Duodenal mucosa (tissue), 2 donors: ENCODE results near the gene TAS2R40.
"Not testable (repeated sequence)": the region's sequence is repeated elsewhere in the genome, so short reads cannot be mapped to it uniquely, and the experiment has no call there.

Experiments used
- H3K27ac ChIP-seq: one replicate; pipeline ENCODE4 v1.7.0; 2013; ENCODE audit warnings: low read depth, low read length
- H3K27me3 ChIP-seq, 2 donors: one replicate each; pipeline ENCODE4 v1.7.0; 2013; ENCODE audit warnings: low read length in 2 of 2, control low read depth in 1 of 2; ENCODE audit not compliant: insufficient read depth in 2 of 2, control insufficient read depth in 1 of 2
- H3K36me3 ChIP-seq, 2 donors: one replicate each; pipeline ENCODE4 v1.7.0; 2013; ENCODE audit warnings: low read length in 2 of 2, control low read depth in 1 of 2; ENCODE audit not compliant: insufficient read depth in 2 of 2, control insufficient read depth in 1 of 2
- H3K4me1 ChIP-seq, 2 donors: one replicate each; pipeline ENCODE4 v1.7.0; 2013; ENCODE audit warnings: low read length in 2 of 2, control low read depth in 1 of 2; ENCODE audit not compliant: insufficient read depth in 2 of 2, control insufficient read depth in 1 of 2
- H3K4me3 ChIP-seq, 2 donors: one replicate each; pipeline ENCODE4 v1.7.0; 2013; ENCODE audit warnings: low read length in 2 of 2, low read depth in 1 of 2
- H3K9ac ChIP-seq, 2 donors: one replicate each; pipeline ENCODE4 v1.7.0; 2013; ENCODE audit warnings: low read length in 2 of 2, low read depth in 1 of 2
- H3K9me3 ChIP-seq, 2 donors: one replicate each; pipeline ENCODE4 v1.7.0; 2013; ENCODE audit warnings: low read length in 2 of 2, control low read depth in 1 of 2; ENCODE audit not compliant: control insufficient read depth in 1 of 2

TAS2R40 gene

DNA sequence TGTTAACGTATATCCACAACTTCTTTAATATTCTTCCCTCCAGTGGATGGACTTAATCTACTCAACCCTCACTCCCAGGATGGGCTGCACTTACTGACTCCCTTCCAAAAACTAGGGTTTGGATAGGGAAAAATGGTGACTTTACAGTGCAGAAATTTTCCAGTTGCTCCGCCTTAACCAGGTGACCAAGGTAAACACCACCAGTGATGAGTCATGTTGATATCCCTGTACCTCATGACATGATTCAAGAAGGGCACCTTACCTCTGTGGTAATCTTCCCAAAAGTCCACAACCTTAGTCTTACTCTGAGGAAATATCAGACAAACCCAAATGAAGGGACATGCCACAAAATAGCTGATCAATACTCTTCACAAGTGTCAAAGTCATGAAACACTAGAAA lies 37.9 kb downstream of the TAS2R40 start:
- no peaks in the 10 kb centered on the region for H3K9me3 ChIP-seq
- no peaks in the 10 kb centered on the region for H3K27me3 ChIP-seq
- no peak overlapping the region for H3K27ac ChIP-seq
- no peak overlapping the region for H3K4me3 ChIP-seq
- peaks cover 23 to 28% of the 10 kb centered on the region in 2 donors for H3K4me1 ChIP-seq
- no peak overlapping the region for H3K9ac ChIP-seq
- peaks cover 0 to under 1% of the 10 kb centered on the region in 2 donors for H3K36me3 ChIP-seq

DNA sequence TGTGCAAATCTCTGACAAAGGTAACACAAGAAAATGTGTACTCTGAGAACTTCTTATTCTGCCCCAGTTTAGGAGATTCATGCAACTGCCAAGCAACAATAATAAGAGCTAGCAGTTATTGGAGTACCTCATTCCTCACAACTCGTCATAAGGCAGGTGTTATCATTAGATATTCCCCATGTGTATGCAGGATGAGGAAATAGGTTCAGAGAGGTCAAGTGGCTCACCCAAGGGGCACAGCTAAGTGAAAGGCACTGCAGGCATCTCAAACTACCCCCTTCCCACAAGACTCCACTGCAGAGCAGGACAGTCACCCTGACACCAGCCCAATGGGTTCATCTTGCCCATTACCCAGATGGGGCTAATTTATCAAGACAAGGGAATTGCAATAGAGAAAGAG lies 40.1 kb downstream of the TAS2R40 start:
- Histone ChIP-seq H3K27me3 (no peaks in the 10 kb centered on the region), H3K9me3 (no peaks in the 10 kb centered on the region), H3K9ac (no peak overlapping the region), H3K4me3 (no peak overlapping the region), H3K36me3 (peaks cover 8 to 12% of the 10 kb centered on the region in 2 donors), H3K4me1 (peaks cover 39 to 44% of the 10 kb centered on the region in 2 donors), H3K27ac (no peak overlapping the region)

DNA sequence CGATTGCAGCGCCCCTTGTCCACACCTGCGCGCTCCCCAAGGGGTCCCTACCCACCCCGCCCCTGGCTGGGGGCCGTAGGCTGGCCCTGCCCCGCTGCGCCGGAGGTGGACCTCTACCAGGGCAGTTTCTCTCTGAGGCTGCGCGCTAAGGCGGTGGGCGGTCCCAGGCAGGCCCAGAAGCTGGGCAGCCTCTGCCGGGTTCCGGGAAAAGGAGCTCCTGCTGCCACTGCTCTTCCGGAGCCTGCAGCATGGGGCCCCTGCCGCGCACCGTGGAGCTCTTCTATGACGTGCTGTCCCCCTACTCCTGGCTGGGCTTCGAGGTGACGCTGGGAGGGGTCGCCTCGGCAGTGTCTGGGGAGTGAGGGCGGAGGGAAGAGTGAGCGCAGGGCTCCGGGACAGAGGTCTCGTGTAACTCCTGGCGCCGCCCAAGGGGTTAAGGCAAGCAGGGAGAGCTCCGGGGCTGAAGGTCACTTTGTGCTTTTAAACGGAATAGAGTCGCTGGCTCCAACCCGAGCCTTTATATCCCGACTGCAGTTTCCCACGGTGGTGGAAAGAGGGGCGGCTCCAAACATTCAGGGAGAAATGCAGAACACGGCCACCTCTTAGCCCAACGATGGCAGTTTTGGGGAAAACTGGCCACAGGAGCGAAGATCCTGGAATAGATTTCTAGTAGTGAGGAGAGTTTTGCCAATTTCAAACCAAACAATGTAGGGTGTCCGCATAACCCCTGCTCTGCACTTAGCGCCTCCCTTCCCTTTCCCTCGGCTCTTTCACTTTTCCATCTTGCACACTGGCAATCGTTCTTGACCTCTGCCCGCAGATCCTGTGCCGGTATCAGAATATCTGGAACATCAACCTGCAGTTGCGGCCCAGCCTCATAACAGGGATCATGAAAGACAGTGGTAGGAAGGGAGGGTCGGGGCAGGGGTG lies 41.7 kb downstream of the TAS2R40 start, which contains the start of gene GSTK1:
Gene GSTK1, plus strand, starts transcription at position 176 of the 930 bp plus-strand sequence. Its CDS starts 73 bp downstream, at position 249.
- Histone ChIP-seq H3K27me3 (no peaks in the 10 kb centered on the region), H3K4me1 (peaks cover 49 to 58% of the 10 kb centered on the region in 2 donors), H3K4me3 (peak within 1 kb of the TSS; percentile 94 to 97), H3K36me3 (peaks cover 20 to 25% of the 10 kb centered on the region in 2 donors), H3K9me3 (no peaks in the 10 kb centered on the region), H3K9ac (peak within 1 kb of the TSS; percentile 81 to 92), H3K27ac (peak within 1 kb of the TSS; percentile 92)

DNA sequence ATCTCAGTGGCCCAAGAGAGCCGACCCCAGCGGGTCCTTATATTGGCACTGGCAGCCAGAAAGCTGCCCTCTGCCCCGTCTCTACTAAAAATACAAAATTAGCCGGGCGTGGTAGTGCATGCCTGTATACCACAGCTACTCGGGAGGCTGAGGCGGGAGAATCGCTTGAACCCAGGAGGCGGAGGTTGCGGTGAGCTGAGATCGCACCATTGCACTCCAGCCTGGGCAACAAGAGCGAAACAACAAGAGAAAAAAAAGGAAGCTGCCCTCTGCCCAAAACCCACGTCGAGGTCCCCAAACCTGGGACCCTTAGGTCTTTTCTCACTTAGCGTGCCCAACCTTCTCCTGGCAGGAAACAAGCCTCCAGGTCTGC lies 42.3 kb downstream of the TAS2R40 start:
- H3K4me3 ChIP-seq, result peak overlapping the region; percentile 94 to 97
- peaks cover 49 to 60% of the 10 kb centered on the region in 2 donors for H3K4me1 ChIP-seq
- not testable (repeated sequence) for H3K9me3 ChIP-seq, H3K27me3 ChIP-seq
- H3K36me3 ChIP-seq, result peaks cover 22 to 30% of the 10 kb centered on the region in 2 donors
- H3K9ac ChIP-seq, result peak overlapping the region; percentile 81 to 92
- H3K27ac ChIP-seq, result peak overlapping the region; percentile 92

DNA sequence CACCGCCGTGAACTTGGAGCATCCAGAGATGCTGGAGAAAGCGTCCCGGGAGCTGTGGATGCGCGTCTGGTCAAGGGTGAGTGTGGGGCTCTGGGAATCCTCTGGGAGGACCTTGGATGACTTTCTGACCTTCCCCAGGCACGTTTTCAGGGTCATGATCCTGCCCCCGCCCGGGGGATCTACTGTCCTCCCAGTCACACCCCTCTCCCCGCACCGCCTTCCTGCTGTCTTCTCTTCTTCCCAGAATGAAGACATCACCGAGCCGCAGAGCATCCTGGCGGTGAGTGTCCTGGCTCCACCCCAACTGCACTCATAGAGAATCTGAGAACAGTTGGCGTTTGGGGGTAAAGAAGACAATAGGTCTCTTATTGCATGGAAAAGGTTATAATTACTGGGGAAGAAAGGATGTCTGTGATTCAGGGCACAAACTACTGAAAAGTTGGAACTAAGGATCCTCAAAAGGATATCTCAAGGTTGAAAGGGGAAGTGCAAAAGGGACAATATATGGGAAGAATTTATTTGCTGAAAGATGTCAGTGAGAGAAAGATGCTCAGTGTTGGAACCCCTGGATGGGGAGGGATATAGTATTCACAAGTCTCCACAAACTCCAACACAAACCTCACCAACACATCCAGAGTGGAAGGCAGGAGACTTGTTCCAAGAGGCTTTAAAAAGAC lies 43.3 kb downstream of the TAS2R40 start:
- H3K9ac ChIP-seq, result peak overlapping the region; percentile 81 to 92
- H3K27me3 ChIP-seq, result no peaks in the 10 kb centered on the region
- H3K9me3 ChIP-seq, result no peaks in the 10 kb centered on the region
- H3K27ac ChIP-seq, result no peak overlapping the region
- peaks cover 22 to 40% of the 10 kb centered on the region in 2 donors for H3K36me3 ChIP-seq
- peak overlapping the region; percentile 94 to 97 for H3K4me3 ChIP-seq
- peaks cover 49 to 63% of the 10 kb centered on the region in 2 donors for H3K4me1 ChIP-seq

DNA sequence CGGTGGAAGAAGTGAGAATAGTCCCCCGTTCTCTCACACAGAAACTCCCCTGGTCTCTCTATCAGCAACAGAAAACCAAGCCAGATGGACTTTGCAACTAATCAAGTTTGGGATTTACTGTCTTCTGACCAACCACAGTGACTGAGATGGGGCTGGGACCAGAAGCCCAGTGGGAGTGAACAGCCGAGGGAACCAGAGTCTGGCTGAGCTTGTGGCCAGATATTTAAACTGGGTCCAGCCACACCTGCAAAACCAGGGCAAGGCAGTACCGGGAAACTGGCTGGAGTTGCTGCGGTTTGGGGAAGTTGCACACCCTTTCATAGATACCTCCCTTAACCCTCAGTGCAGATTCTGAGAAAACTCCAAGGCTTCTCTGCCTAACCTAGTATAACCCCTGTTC lies 47.4 kb downstream of the TAS2R40 start:
- peak overlapping the region in 1 of 2 donors; percentile 32 for H3K9ac ChIP-seq
- peaks cover 46 to 51% of the 10 kb centered on the region in 2 donors for H3K4me1 ChIP-seq
- peak overlapping the region; percentile 26 to 36 for H3K4me3 ChIP-seq
- peaks cover 22 to 44% of the 10 kb centered on the region in 2 donors for H3K36me3 ChIP-seq
- H3K27me3 ChIP-seq, result no peaks in the 10 kb centered on the region
- peak overlapping the region; percentile 23 for H3K27ac ChIP-seq
- no peaks in the 10 kb centered on the region for H3K9me3 ChIP-seq

DNA sequence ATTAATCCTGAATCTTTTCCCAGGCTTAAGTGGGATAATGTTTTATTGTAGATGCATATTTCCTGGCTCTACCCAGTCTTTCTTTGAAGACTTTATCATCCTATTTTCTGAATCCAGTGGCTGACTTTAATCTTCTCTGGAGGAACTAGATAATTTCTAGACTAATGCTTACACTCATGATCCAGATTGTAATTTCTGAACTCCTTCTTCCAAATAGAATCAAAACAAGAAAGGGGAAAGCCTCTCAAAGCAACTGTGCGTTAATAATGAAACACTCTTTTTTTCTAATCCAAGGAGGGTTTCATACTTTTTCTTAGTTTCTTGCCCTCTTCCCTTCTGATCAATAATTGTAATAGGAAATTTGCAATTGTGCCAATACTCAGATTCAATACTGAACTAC lies 49.4 kb downstream of the TAS2R40 start:
- H3K36me3 ChIP-seq, result peaks cover 14 to 33% of the 10 kb centered on the region in 2 donors
- H3K27ac ChIP-seq, result no peak overlapping the region
- H3K9me3 ChIP-seq, result no peaks in the 10 kb centered on the region
- no peak overlapping the region for H3K4me3 ChIP-seq
- H3K4me1 ChIP-seq, result peaks cover 30 to 36% of the 10 kb centered on the region in 2 donors
- H3K27me3 ChIP-seq, result no peaks in the 10 kb centered on the region
- no peak overlapping the region for H3K9ac ChIP-seq
